WTC11 (cell line): ENCODE results near the gene YLPM1. TPM values are rescaled to one million over a fixed set of nuclear protein-coding genes. Genes with fewer than 3 reads are reported as not detected.

Experiments
- ATAC-seq: fragments of 200-7000 bp; cut with Tn5 transposase; 2 replicates; pipeline ENCODE4 v1.10.0; 2021; ENCODE audit warnings: mild to moderate bottlenecking, moderate library complexity
- CTCF ChIA-PET: fragments of 300-600 bp; sonication (Branson Sonifier 250); formaldehyde crosslinking; loops from one replicate; lab custom pipeline; 2021; ENCODE audit warnings: antibody characterized with exemption; lab: Charles Lee
- POLR2A ChIA-PET: fragments of 350-600 bp; sonication (Branson Sonifier 250); formaldehyde crosslinking; loops from one replicate; lab custom pipeline; 2021; ENCODE audit warnings: antibody characterized with exemption; lab: Charles Lee
- DNase-seq: peaks from one replicate; pipeline ENCODE4 v3.0.0; 2021; ENCODE audit warnings: low spot score
- H3K27ac Mint-ChIP-seq: 2 replicates; pipeline ENCODE4 v1.8.0; 2021; ENCODE audit warnings: mixed read lengths
- H3K27me3 Mint-ChIP-seq: 2 replicates; pipeline ENCODE4 v1.8.0; 2021; ENCODE audit warnings: low read depth, mild to moderate bottlenecking, moderate library complexity, mixed read lengths
- H3K36me3 Mint-ChIP-seq: 2 replicates; pipeline ENCODE4 v1.8.0; 2021; ENCODE audit warnings: mixed read lengths
- H3K4me1 Mint-ChIP-seq: 2 replicates; pipeline ENCODE4 v1.8.0; 2022; ENCODE audit warnings: mixed read lengths
- H3K4me3 Mint-ChIP-seq: 2 replicates; pipeline ENCODE4 v1.8.0; 2021; ENCODE audit warnings: mild to moderate bottlenecking, moderate library complexity, mixed read lengths
- H3K9me3 Mint-ChIP-seq: 2 replicates; pipeline ENCODE4 v1.8.0; 2021; ENCODE audit warnings: mixed read lengths
- FOXJ3 ChIP-seq: sonication (generic); formaldehyde crosslinking; IDR thresholded peaks from 2 replicates; pipeline ENCODE4 v1.9.0; 2021; ENCODE audit warnings: missing genetic modification reagents, mild to moderate bottlenecking, borderline replicate concordance
- GABPB1 ChIP-seq: sonication (generic); formaldehyde crosslinking; IDR thresholded peaks from 2 replicates; pipeline ENCODE4 v1.8.1; 2023; ENCODE audit warnings: mild to moderate bottlenecking, missing genetic modification reagents
- MYBL2 ChIP-seq: sonication (generic); formaldehyde crosslinking; IDR thresholded peaks from 2 replicates; pipeline ENCODE4 v1.8.1; 2023; ENCODE audit warnings: mild to moderate bottlenecking, moderate library complexity, missing genetic modification reagents
- NR1H2 ChIP-seq: sonication (generic); formaldehyde crosslinking; IDR thresholded peaks from 2 replicates; pipeline ENCODE4 v1.9.0; 2021; ENCODE audit warnings: mild to moderate bottlenecking, moderate library complexity, missing genetic modification reagents
- SMAD3 ChIP-seq: sonication (generic); formaldehyde crosslinking; IDR thresholded peaks from 2 replicates; pipeline ENCODE4 v1.8.0; 2022; ENCODE audit warnings: missing genetic modification reagents, mild to moderate bottlenecking, borderline replicate concordance
- SOX15 ChIP-seq: fragments of 250-450 bp; sonication (Bioruptor Pico); IDR thresholded peaks from 2 replicates; pipeline ENCODE4 v1.9.0; 2021; ENCODE audit warnings: mild to moderate bottlenecking
- SP1 ChIP-seq: sonication (generic); formaldehyde crosslinking; conservative IDR thresholded peaks from 2 replicates; pipeline ENCODE4 v1.8.1; 2022; ENCODE audit warnings: missing genetic modification reagents
- ZNF121 ChIP-seq: sonication (generic); formaldehyde crosslinking; IDR thresholded peaks from 2 replicates; pipeline ENCODE4 v1.8.0; 2023; ENCODE audit warnings: missing genetic modification reagents
- ZNF138 ChIP-seq: sonication (generic); formaldehyde crosslinking; conservative IDR thresholded peaks from 2 replicates; pipeline ENCODE4 v1.8.1; 2022; ENCODE audit warnings: mild to moderate bottlenecking, moderate library complexity, missing genetic modification reagents
- ZNF317 ChIP-seq: sonication (generic); formaldehyde crosslinking; IDR thresholded peaks from 2 replicates; pipeline ENCODE4 v1.8.1; 2023; ENCODE audit warnings: low read depth, mild to moderate bottlenecking, moderate library complexity, missing genetic modification reagents, borderline replicate concordance
- total RNA-seq: library from RNA; stranded (reverse); gene quantifications from 3 replicates; pipeline ENCODE4 v1.2.3, GENCODE V29; 2021
- TF ChIP-seq, protein P1 (sequence below): fragments of 250-450 bp; sonication (Bioruptor Pico); IDR thresholded peaks from 2 replicates; pipeline ENCODE4 v1.9.0; 2021; ENCODE audit warnings: moderate library complexity, mild to moderate bottlenecking, inconsistent platforms, borderline replicate concordance
- TF ChIP-seq, protein P2 (sequence below): sonication (generic); formaldehyde crosslinking; IDR thresholded peaks from 2 replicates; pipeline ENCODE4 v1.8.1; 2023; ENCODE audit warnings: mild to moderate bottlenecking, missing genetic modification reagents
- TF ChIP-seq, protein P3 (sequence below): fragments of 250-450 bp; sonication (Bioruptor Pico); IDR thresholded peaks from 2 replicates; pipeline ENCODE4 v1.9.0; 2021; ENCODE audit warnings: mild to moderate bottlenecking
- TF ChIP-seq, protein P4 (sequence below): sonication (generic); formaldehyde crosslinking; IDR thresholded peaks from 2 replicates; pipeline ENCODE4 v1.8.1; 2022; ENCODE audit warnings: low read depth, mild to moderate bottlenecking, moderate library complexity, missing genetic modification reagents, borderline replicate concordance
- TF ChIP-seq, protein P5 (sequence below): sonication (generic); formaldehyde crosslinking; conservative IDR thresholded peaks from 2 replicates; pipeline ENCODE4 v1.8.1; 2023; ENCODE audit warnings: mild to moderate bottlenecking, low read depth, missing genetic modification reagents, moderate library complexity

The YLPM1 gene
- total RNA-seq, 1 experiment from 2014 or later, result 66.6 TPM

DNA sequence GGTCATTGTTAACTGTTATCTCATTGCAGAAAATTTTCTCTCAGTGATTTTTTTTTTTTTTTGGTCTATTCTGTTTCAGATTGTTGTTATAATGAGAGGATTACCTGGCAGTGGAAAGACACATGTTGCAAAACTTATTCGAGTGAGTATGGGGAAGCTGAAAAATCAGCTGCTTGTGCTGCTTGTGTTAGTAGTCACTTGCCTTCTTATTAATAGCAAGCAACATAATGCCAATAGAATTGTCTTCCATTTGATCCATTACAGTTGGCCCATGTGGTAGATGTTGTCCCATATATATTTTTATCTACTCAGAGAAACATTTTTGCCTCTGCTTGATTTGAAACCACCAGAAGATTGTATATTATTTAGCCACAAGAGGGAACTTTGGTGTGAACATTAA is 53.0 kb downstream of the YLPM1 start:
- Mint-ChIP-seq H3K9me3 (no peaks in the 10 kb centered on the region), H3K27me3 (no peaks in the 10 kb centered on the region), H3K4me3 (no peak overlapping the region), H3K4me1 (peaks cover 5% of the 10 kb centered on the region), H3K36me3 (peaks cover 88% of the 10 kb centered on the region), H3K27ac (no peak overlapping the region)
- no peak for TF ChIP-seq ZNF317
- TF ChIP-seq, protein P1, sequence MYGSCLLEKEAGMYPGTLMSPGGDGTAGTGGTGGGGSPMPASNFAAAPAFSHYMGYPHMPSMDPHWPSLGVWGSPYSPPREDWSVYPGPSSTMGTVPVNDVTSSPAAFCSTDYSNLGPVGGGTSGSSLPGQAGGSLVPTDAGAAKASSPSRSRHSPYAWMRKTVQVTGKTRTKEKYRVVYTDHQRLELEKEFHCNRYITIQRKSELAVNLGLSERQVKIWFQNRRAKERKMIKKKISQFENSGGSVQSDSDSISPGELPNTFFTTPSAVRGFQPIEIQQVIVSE, result no peak
- no peak for TF ChIP-seq SP1 (CRISPR knock-in tag)
- TF ChIP-seq, protein P2, sequence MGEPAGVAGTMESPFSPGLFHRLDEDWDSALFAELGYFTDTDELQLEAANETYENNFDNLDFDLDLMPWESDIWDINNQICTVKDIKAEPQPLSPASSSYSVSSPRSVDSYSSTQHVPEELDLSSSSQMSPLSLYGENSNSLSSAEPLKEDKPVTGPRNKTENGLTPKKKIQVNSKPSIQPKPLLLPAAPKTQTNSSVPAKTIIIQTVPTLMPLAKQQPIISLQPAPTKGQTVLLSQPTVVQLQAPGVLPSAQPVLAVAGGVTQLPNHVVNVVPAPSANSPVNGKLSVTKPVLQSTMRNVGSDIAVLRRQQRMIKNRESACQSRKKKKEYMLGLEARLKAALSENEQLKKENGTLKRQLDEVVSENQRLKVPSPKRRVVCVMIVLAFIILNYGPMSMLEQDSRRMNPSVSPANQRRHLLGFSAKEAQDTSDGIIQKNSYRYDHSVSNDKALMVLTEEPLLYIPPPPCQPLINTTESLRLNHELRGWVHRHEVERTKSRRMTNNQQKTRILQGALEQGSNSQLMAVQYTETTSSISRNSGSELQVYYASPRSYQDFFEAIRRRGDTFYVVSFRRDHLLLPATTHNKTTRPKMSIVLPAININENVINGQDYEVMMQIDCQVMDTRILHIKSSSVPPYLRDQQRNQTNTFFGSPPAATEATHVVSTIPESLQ, result no peak
- no peak for TF ChIP-seq SOX15 (CRISPR knock-in tag)
- no peak for TF ChIP-seq MYBL2
- TF ChIP-seq, protein P3, sequence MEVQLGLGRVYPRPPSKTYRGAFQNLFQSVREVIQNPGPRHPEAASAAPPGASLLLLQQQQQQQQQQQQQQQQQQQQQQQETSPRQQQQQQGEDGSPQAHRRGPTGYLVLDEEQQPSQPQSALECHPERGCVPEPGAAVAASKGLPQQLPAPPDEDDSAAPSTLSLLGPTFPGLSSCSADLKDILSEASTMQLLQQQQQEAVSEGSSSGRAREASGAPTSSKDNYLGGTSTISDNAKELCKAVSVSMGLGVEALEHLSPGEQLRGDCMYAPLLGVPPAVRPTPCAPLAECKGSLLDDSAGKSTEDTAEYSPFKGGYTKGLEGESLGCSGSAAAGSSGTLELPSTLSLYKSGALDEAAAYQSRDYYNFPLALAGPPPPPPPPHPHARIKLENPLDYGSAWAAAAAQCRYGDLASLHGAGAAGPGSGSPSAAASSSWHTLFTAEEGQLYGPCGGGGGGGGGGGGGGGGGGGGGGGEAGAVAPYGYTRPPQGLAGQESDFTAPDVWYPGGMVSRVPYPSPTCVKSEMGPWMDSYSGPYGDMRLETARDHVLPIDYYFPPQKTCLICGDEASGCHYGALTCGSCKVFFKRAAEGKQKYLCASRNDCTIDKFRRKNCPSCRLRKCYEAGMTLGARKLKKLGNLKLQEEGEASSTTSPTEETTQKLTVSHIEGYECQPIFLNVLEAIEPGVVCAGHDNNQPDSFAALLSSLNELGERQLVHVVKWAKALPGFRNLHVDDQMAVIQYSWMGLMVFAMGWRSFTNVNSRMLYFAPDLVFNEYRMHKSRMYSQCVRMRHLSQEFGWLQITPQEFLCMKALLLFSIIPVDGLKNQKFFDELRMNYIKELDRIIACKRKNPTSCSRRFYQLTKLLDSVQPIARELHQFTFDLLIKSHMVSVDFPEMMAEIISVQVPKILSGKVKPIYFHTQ, result no peak
- TF ChIP-seq ZNF138 (CRISPR knock-in tag), result no peak
- TF ChIP-seq GABPB1, result no peak
- no peak for TF ChIP-seq SMAD3
- no peak for TF ChIP-seq NR1H2 (CRISPR knock-in tag)
- TF ChIP-seq, protein P4, sequence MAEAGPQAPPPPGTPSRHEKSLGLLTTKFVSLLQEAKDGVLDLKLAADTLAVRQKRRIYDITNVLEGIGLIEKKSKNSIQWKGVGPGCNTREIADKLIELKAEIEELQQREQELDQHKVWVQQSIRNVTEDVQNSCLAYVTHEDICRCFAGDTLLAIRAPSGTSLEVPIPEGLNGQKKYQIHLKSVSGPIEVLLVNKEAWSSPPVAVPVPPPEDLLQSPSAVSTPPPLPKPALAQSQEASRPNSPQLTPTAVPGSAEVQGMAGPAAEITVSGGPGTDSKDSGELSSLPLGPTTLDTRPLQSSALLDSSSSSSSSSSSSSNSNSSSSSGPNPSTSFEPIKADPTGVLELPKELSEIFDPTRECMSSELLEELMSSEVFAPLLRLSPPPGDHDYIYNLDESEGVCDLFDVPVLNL (CRISPR knock-in tag), result no peak
- TF ChIP-seq, protein P5, sequence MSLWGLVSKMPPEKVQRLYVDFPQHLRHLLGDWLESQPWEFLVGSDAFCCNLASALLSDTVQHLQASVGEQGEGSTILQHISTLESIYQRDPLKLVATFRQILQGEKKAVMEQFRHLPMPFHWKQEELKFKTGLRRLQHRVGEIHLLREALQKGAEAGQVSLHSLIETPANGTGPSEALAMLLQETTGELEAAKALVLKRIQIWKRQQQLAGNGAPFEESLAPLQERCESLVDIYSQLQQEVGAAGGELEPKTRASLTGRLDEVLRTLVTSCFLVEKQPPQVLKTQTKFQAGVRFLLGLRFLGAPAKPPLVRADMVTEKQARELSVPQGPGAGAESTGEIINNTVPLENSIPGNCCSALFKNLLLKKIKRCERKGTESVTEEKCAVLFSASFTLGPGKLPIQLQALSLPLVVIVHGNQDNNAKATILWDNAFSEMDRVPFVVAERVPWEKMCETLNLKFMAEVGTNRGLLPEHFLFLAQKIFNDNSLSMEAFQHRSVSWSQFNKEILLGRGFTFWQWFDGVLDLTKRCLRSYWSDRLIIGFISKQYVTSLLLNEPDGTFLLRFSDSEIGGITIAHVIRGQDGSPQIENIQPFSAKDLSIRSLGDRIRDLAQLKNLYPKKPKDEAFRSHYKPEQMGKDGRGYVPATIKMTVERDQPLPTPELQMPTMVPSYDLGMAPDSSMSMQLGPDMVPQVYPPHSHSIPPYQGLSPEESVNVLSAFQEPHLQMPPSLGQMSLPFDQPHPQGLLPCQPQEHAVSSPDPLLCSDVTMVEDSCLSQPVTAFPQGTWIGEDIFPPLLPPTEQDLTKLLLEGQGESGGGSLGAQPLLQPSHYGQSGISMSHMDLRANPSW (CRISPR knock-in tag), result no peak
- TF ChIP-seq FOXJ3 (CRISPR knock-in tag), result no peak
- ATAC-seq (no peak), DNase-seq (no peak)
- ChIA-PET CTCF (interaction anchor here (0.7 kb wide), 1 partner anchor 92 kb away, joined by 4 read pairs; no protein-coding TSS in a partner anchor), POLR2A (no interaction called here)

DNA sequence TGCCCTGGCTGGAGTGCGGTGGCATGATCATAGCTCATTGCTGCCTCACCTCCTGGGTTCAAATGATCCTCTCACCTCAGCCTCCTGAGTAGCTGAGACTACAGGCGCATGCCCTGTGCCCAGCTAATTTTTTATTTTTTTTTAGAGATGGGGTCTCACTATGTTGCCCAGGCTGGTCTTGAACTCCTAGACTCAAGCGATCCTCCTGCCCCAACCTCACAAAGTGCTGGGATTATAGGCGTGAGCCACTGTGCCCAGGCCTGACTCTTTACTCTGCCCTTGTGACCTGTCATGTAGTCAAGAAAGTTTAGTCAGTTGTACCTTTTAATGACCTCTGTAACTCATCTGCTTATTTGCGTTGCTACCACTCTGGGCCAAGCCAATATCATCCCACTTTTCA is 57.2 kb downstream of the YLPM1 start:
- Mint-ChIP-seq H3K9me3 (no peaks in the 10 kb centered on the region), H3K4me3 (no peak overlapping the region), H3K36me3 (peaks cover 55% of the 10 kb centered on the region), H3K4me1 (peaks cover 8% of the 10 kb centered on the region), H3K27ac (no peak overlapping the region), H3K27me3 (no peaks in the 10 kb centered on the region)
- TF ChIP-seq ZNF121 (peak; percentile 62), NR1H2 (CRISPR knock-in tag) (no peak)
- ChIA-PET POLR2A (no interaction called here), CTCF (no interaction called here)
- DNase-seq, result no peak
- ATAC-seq, result no peak
